Omental fat pad (tissue), 4 donors: ENCODE data around the gene RNASET2. TPM values are rescaled to one million over a fixed set of nuclear protein-coding genes. Genes with fewer than 3 reads are reported as not detected.

Experiments used
- ATAC-seq: fragments of 150-250 bp; one replicate; pipeline ENCODE4 v1.9.1; 2016; ENCODE audit warnings: mild to moderate bottlenecking, moderate library complexity; ENCODE audit not compliant: low FRiP score
- DNase-seq: peaks from one replicate; pipeline ENCODE4 v3.0.0-alpha.2; 2019; ENCODE audit warnings: low spot score
- CTCF ChIP-seq, 3 donors: fragments of 450-650 bp; IDR thresholded peaks; one replicate each; pipeline ENCODE4 v1.5.1; 2016 to 2017; ENCODE audit warnings: antibody characterized with exemption in 3 of 3, mild to moderate bottlenecking in 3 of 3, moderate library complexity in 2 of 3
- total RNA-seq, 4 donors: library from RNA; depleted of rRNA; stranded (reverse); fragments of >200 nt; gene quantifications; one replicate each; pipeline ENCODE4 v1.1.0, GENCODE V29; 2016

The RNASET2 gene
- total RNA-seq, 4 donors from 2014 or later, result 68.4 to 129 (median 84.4) TPM

GRCh38 chr6:166932116-166932515, 24.2 kb downstream of the RNASET2 start:
- DNase-seq (no peak), ATAC-seq (no peak)
- no peak for TF ChIP-seq CTCF (IDR thresholded peaks at IDR 0.05)

- TF ChIP-seq CTCF (IDR thresholded peaks at IDR 0.05), result no peak
- ATAC-seq (no peak), DNase-seq (no peak)
These were observed 24.9 kb downstream of the RNASET2 start for GRCh38 chr6:166931426-166931970.

GRCh38 chr6:166930354-166930891, 25.9 kb downstream of the RNASET2 start:
- ATAC-seq, result no peak
- DNase-seq, result no peak

GRCh38 chr6:166929542-166930189, 26.7 kb downstream of the RNASET2 start:
- ATAC-seq (no peak), DNase-seq (no peak)
- TF ChIP-seq CTCF (IDR thresholded peaks at IDR 0.05), result no peak

More at GRCh38 chr6:166930354-166930891, 25.9 kb downstream of the RNASET2 start:
- no peak for TF ChIP-seq CTCF (IDR thresholded peaks at IDR 0.05)

- ATAC-seq, result no peak
- TF ChIP-seq CTCF (IDR thresholded peaks at IDR 0.05), result no peak
- no peak for DNase-seq
These were observed 27.5 kb downstream of the RNASET2 start for GRCh38 chr6:166928644-166929541.

GRCh38 chr6:166927935-166928643, 28.3 kb downstream of the RNASET2 start:
- TF ChIP-seq CTCF (IDR thresholded peaks at IDR 0.05), result no peak
- DNase-seq, result no peak
- ATAC-seq, result no peak
